SK-N-SH treated with all-trans-retinoic acid at 6 μM for 48 hours (cell line): ENCODE measurements around the gene UBE2I.

Experiments used
- ATAC-seq: fragments of 200-7000 bp; cut with Tn5 transposase; 3 replicates; pipeline ENCODE4 v1.9.1; 2020; ENCODE audit warnings: mild to moderate bottlenecking, moderate library complexity
- ARNTL ChIP-seq: fragments of 450-650 bp; formaldehyde crosslinking; IDR thresholded peaks from 2 replicates; pipeline ENCODE4 v1.5.0; 2020; ENCODE audit warnings: low read depth, mild to moderate bottlenecking, moderate library complexity, borderline replicate concordance
- BACH2 ChIP-seq: fragments of 250-450 bp; sonication (Bioruptor Pico); IDR thresholded peaks from 2 replicates; pipeline ENCODE4 v1.9.0; 2021; ENCODE audit warnings: mild to moderate bottlenecking, borderline replicate concordance
- CREB5 ChIP-seq: fragments of 250-450 bp; sonication (Bioruptor Pico); IDR thresholded peaks from 2 replicates; pipeline ENCODE4 v1.5.1; 2020; ENCODE audit warnings: low read depth, mild to moderate bottlenecking, moderate library complexity
- CSRNP3 ChIP-seq: fragments of 250-450 bp; sonication (Bioruptor Pico); IDR thresholded peaks from 2 replicates; pipeline ENCODE4 v1.5.1; 2021; ENCODE audit warnings: mild to moderate bottlenecking, moderate library complexity
- ESRRG ChIP-seq: fragments of 250-450 bp; sonication (Bioruptor Pico); IDR thresholded peaks from 2 replicates; pipeline ENCODE4 v1.6.1; 2021; ENCODE audit warnings: mild to moderate bottlenecking
- GLIS3 ChIP-seq: fragments of 250-450 bp; sonication (Bioruptor Pico); IDR thresholded peaks from 2 replicates; pipeline ENCODE4 v1.5.0; 2020; ENCODE audit warnings: mild to moderate bottlenecking, moderate library complexity
- ISL1 ChIP-seq: fragments of 250-450 bp; sonication (Bioruptor Pico); IDR thresholded peaks from 2 replicates; pipeline ENCODE4 v2.1.2; 2022; ENCODE audit warnings: mild to moderate bottlenecking, moderate library complexity
- POU6F1 ChIP-seq: fragments of 250-450 bp; sonication (Bioruptor Pico); IDR thresholded peaks from 2 replicates; pipeline ENCODE4 v1.8.0; 2021; ENCODE audit warnings: low read depth, mild to moderate bottlenecking, moderate library complexity, borderline replicate concordance
- PPARA ChIP-seq: fragments of 250-450 bp; sonication (Bioruptor Pico); IDR thresholded peaks from 2 replicates; pipeline ENCODE4 v1.5.0; 2020; ENCODE audit warnings: mild to moderate bottlenecking, borderline replicate concordance
- RARB ChIP-seq: fragments of 250-450 bp; sonication (Bioruptor Pico); IDR thresholded peaks from 2 replicates; pipeline ENCODE4 v1.8.0; 2021; ENCODE audit warnings: mild to moderate bottlenecking, moderate library complexity
- SNAI2 ChIP-seq: fragments of 250-450 bp; sonication (Bioruptor Pico); IDR thresholded peaks from 2 replicates; pipeline ENCODE4 v1.5.0; 2020; ENCODE audit warnings: mild to moderate bottlenecking, moderate library complexity
- TCF4 ChIP-seq: fragments of 250-450 bp; sonication (Bioruptor Pico); IDR thresholded peaks from 2 replicates; pipeline ENCODE4 v1.8.0; 2021; ENCODE audit warnings: mild to moderate bottlenecking, moderate library complexity, borderline replicate concordance
- TOX ChIP-seq: fragments of 250-450 bp; sonication (Bioruptor Pico); IDR thresholded peaks from 2 replicates; pipeline ENCODE4 v1.8.0; 2021; ENCODE audit warnings: mild to moderate bottlenecking, moderate library complexity, borderline replicate concordance
- TSHZ2 ChIP-seq: fragments of 250-450 bp; sonication (Bioruptor Pico); IDR thresholded peaks from 2 replicates; pipeline ENCODE4 v1.5.0; 2020; ENCODE audit warnings: mild to moderate bottlenecking, moderate library complexity
- ZC3H10 ChIP-seq: fragments of 250-450 bp; sonication (Bioruptor Pico); IDR thresholded peaks from 2 replicates; pipeline ENCODE4 v1.5.1; 2021; ENCODE audit warnings: mild to moderate bottlenecking, moderate library complexity
- ZFP3 ChIP-seq: fragments of 250-450 bp; sonication (Bioruptor Pico); IDR thresholded peaks from 2 replicates; pipeline ENCODE4 v1.5.0; 2020; ENCODE audit warnings: mild to moderate bottlenecking, moderate library complexity
- ZNF565 ChIP-seq: fragments of 450-650 bp; formaldehyde crosslinking; conservative IDR thresholded peaks from 2 replicates; pipeline ENCODE4 v1.5.0; 2020; ENCODE audit warnings: low read depth, mild to moderate bottlenecking, moderate library complexity
- ZNF70 ChIP-seq: fragments of 450-650 bp; formaldehyde crosslinking; IDR thresholded peaks from 2 replicates; pipeline ENCODE4 v1.5.0; 2020; ENCODE audit warnings: mild to moderate bottlenecking, moderate library complexity
- ZNF8 ChIP-seq: fragments of 450-650 bp; formaldehyde crosslinking; IDR thresholded peaks from 2 replicates; pipeline ENCODE4 v1.5.0; 2020; ENCODE audit warnings: mild to moderate bottlenecking, moderate library complexity
- TF ChIP-seq, protein P1 (sequence below): fragments of 250-450 bp; sonication (Bioruptor Pico); IDR thresholded peaks from 2 replicates; pipeline ENCODE4 v1.8.0; 2020; ENCODE audit warnings: mild to moderate bottlenecking, moderate library complexity, borderline replicate concordance

Gene UBE2I

DNA sequence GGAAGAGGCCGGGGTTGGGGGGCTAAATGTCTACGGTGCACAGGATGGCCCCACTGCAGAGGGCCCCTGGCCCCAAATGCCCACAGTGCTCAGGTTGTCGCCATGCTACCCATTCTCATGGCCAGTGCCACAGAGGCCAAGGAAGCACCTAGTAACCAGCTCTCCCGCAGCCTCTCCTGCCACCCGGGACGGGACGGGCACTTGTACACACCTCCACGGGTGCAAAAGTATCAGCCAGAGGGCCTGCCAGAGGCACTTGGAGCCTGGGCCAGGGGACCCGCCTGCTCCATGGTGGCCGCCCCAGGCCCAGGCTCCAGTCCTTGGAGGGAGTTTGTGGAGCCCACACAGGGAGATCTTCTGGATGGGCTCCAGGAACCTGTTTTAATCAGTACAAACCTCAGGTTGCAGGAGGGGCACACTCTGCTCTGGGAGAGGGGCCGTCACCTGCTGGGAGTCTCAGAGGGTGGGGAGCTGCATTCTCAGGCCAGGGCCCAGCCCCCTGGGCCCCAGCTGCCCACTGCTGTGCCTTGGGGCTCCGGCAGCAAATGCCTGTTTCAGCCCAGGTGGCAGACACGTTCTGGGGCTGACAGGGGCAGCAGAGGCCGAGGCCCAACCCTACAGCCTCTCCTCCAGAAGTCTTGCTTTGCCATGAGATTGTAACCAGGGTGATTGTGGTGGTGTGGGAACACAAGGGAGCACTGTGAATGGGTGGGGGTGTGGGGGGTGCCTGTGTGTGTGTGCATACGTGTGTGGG lies 45.7 kb upstream of the UBE2I start:
- ATAC-seq, result no peak
- no peak for TF ChIP-seq BACH2 (CRISPR knock-in tag)
- no peak for TF ChIP-seq PPARA (CRISPR knock-in tag)
- no peak for TF ChIP-seq SNAI2 (CRISPR knock-in tag)
- TF ChIP-seq TOX, result no peak
- TF ChIP-seq ARNTL, result no peak
- TF ChIP-seq CREB5 (CRISPR knock-in tag), result no peak
- no peak for TF ChIP-seq ZNF70 (CRISPR knock-in tag)
- TF ChIP-seq ISL1, result no peak
- no peak for TF ChIP-seq ZNF8 (CRISPR knock-in tag)
- TF ChIP-seq ZNF565 (CRISPR knock-in tag), result no peak

GRCh38 chr16:1264345-1265089 lies 44.9 kb upstream of the UBE2I start:
- ATAC-seq, result no peak
- TF ChIP-seq TCF4 (CRISPR knock-in tag) (no peak), CSRNP3 (CRISPR knock-in tag) (no peak), ZFP3 (no peak), TSHZ2 (no peak), ZNF8 (CRISPR knock-in tag) (no peak), GLIS3 (no peak), TOX (no peak), ZC3H10 (no peak), ESRRG (no peak), POU6F1 (CRISPR knock-in tag) (no peak), SNAI2 (CRISPR knock-in tag) (no peak), RARB (CRISPR knock-in tag) (no peak), CREB5 (CRISPR knock-in tag) (no peak)
- TF ChIP-seq, protein P1, sequence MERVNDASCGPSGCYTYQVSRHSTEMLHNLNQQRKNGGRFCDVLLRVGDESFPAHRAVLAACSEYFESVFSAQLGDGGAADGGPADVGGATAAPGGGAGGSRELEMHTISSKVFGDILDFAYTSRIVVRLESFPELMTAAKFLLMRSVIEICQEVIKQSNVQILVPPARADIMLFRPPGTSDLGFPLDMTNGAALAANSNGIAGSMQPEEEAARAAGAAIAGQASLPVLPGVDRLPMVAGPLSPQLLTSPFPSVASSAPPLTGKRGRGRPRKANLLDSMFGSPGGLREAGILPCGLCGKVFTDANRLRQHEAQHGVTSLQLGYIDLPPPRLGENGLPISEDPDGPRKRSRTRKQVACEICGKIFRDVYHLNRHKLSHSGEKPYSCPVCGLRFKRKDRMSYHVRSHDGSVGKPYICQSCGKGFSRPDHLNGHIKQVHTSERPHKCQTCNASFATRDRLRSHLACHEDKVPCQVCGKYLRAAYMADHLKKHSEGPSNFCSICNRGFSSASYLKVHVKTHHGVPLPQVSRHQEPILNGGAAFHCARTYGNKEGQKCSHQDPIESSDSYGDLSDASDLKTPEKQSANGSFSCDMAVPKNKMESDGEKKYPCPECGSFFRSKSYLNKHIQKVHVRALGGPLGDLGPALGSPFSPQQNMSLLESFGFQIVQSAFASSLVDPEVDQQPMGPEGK (CRISPR knock-in tag), result no peak
